HG02852 (cell line): ENCODE results near the gene DYNLT1.

Experiments
- ATAC-seq: cut with Tn5 transposase; IDR thresholded peaks from one replicate; pipeline ENCODE4 v1.9.1; 2021; ENCODE audit warnings: mild to moderate bottlenecking, moderate library complexity; ENCODE audit not compliant: unreplicated experiment

DYNLT1 gene

DNA sequence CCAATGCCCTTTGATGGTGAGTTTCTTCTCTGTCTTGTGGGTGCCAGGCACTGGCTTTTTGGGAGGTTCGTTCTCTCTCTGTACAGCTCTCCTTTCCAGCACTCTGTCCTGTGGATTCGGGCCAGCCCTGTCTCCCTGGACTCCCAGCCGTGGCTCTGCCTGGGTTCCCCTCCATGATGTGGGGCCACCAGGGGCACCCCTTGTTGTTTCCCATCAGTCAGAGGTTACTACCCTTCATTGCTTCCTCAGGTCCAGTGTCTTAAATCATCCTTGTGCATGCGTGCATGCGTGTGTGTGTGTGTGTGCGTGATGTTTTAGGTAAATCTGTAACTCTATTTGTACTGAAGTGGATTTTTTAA, 40.5 kb downstream of the DYNLT1 start:
- no peak for ATAC-seq

DNA sequence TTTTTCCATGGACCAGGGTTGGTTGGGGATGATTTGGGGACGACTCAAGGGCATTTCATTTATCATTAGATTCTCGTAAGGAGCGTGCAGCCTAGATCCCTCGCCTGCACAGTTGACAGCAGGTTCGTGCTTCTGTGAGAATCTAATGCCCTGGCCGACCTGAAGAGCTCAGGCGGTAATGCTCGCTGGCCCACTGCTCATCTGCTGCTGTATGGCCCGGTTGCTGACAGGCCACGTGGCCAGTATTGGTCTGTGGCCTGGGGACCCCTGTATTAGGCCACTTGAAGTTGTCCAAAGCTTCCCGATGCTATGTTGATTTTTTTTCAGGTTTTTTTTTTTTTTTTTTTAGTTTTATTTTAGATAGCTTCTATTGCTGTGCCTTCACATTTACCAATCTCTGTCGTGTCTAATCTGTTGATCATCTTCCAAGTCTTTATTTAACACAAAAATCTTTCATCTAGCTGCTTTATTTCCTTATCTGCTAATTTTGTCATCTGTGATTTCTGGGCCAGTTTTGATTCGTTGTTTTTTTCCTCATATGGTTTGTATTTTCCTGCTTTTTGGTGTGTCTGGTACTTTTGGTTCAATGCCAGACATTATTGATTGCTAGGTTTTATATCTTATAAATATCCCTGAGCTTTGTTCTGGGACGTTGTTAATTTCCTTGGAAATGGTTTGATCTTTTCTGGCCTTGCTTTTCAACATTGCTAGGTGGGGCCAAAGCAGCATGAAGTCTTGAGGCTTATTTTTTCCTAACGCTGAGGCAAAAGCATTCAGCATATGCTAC, 41.1 kb downstream of the DYNLT1 start:
- no peak for ATAC-seq

DNA sequence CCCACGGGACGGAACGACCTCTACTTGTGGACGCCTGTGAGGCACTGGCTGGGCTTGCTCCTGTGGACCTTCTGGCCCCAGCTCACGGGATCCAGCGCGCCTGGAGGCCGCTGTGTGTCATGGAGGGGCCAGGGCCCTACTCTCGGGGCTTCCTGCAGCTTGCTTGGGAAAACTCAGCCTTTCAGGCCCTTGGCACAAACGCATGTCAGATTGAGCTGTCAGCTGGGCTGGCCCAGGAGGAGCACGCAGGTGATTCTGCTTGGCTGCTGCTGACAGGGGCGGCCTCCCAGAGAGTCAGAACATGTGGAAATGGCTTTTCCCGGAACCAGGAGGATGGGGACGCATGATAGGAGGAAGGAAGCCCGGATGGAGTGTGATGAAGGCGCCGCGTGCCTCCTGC, 44.9 kb downstream of the DYNLT1 start:
- ATAC-seq, result no peak

DNA sequence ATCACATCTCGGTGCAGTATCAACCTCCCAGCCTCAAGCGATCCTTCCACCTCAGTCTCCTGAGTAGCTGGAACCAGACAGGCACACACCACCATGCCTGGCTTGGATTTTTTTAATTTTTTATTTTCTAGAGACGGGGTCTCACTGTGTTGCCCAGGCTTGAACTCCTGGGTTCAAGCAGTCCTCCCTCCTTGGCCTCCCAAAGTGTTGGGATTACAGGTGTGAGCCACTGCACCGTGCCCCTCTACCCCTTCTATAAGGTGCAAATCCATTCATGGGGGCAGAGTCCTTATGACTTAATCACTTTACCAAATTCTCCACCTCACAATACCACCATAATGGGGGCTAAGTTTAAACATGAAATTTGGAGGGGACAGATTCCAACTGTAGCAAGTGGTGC, 47.0 kb downstream of the DYNLT1 start:
- ATAC-seq, result no peak

DNA sequence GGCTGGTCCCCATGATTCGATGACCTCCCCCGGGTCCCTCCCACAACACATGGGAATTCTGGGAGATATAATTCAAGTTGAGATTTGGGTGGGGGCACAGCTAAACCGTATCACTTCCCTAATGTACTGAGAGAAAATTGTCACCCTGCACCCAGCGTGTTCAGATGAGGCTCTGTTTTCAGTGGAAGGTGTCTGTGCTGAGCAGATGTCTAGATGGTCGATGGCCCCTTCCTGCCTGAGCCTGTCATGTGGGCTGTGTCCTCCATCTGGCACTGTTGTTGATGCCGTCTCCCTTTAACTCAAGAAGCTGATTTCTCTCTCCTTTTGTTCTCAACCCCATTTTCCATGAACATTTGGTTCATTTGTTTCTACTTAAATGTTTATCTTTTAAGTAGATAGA, 47.7 kb downstream of the DYNLT1 start:
- ATAC-seq, result no peak

DNA sequence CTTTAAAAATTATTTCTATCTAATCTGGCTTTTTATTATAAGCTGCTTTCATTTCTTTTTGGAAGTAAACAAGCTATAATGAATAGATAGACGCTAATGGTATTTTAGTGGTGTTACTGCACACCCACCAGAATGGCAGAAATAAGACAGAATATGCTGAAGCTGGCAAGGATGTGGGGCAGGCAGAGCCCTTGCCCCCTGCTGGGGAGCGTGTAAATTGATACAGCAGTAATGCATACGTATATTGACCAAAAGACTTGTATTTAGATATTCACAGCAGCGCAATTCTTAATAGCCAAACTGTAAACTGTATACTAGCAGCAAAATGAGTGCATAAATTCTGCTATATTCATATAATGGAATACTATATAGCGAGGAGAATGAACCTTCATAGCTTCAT, 49.3 kb downstream of the DYNLT1 start:
- ATAC-seq, result no peak

DNA sequence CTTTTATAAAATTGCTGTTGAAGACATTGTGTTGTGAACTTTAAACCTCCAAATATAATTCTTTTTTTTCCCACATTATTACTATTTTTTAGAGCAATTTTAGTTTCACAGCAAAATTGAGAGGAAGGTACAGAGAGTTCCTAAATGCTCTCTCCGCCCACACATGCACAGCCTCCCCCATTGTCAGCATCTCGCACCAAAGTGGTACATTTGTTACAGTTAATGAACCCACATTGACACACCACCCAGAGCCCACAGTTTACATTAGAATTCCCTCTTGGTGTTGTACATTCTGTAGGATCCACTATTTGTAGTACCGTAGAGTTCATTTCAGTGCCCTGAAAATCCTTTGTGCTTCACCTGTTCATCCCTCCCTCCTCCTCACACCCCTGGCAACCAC, 50.9 kb downstream of the DYNLT1 start:
- no peak for ATAC-seq

DNA sequence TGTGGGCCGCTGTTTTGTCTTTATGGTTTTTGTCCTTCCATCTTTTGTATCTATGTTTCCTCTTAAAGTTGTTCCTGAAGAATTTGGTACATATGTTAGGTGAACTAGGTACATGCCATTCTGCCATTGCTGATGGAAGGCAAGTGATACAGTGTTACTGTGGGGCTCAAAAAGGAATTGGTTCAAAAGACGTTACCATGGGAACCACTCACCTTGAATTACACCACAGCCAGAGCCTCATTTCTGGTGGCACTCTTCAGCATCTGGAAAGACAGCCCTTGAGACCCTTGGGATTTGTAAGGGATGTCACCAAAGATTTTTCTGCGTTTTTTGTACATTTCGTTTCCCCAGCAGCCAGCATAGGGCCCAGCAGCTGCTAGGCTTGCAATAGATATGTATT, 52.7 kb downstream of the DYNLT1 start:
- no peak for ATAC-seq

DNA sequence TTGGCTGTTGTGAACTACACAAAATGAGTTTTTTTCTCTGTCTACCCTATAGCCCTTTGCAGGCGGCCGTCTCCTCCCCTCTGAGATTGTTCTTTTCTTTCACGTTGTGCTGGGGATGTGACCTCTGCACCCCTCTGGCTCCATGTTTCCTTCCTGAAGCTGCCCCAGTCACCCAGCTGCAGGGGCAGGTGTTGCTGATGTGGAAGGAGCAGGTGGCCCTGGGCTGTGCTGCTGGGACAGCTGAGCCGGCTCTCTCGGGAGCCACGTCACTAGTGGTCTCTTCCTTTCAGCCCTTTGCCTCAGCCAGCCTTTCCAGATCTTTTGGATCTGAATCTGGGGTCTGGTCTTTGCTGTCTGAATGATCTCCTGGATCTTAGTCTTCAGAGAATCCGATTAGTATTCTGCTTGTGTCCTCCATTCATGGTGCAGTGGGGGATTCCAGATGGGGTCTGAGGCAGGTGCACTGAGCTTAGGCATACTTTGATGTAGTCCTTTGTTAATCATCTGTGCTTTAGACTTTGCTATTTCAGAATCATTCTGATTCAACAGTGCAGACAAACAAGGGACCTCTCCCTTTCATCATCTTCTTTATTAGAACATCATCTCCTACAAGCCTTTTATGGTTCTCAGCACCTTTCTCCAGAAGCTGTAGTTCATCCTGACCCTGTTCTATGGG, 53.3 kb downstream of the DYNLT1 start:
- no peak for ATAC-seq

DNA sequence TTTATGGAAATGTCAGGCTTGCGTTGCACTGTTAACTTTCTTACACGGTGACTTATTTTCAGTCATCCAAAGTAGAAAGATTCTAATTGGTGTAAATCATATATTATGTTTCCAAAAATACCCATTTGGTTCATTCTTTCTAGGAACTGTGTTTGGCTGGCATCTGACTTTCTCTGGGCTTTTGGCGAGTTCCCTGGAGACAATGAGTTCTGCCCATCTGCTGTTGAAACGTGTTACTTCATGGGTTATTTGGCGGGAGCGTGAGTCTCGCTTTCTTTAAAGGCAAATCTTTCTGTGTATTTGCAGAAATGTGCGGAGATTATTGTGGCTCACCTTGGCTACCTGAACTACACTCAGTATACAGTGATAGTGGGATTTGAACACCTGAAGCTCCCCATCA, 55.2 kb downstream of the DYNLT1 start:
- no peak for ATAC-seq

DNA sequence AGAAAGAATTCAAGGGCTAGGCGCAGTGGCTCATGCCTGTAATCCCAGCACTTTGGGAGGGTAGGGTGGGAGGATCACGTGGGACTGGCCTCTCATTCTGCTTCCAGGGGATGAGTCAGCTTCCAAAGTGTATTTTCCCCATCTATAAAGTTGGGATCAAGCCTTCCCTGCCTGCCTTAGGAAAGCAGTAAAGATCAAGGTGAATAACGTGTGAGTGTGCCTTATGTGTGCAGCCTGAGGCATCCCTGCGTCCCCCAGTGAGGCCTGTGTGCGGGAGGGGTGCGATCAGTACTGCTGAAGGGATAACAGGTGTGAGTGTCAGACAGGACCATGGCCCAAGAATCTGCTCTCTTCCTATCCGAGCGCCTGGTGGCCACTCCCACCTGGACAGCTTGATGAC, 57.9 kb downstream of the DYNLT1 start:
- no peak for ATAC-seq
